ENCODE results near the gene FTH1.

DNA sequence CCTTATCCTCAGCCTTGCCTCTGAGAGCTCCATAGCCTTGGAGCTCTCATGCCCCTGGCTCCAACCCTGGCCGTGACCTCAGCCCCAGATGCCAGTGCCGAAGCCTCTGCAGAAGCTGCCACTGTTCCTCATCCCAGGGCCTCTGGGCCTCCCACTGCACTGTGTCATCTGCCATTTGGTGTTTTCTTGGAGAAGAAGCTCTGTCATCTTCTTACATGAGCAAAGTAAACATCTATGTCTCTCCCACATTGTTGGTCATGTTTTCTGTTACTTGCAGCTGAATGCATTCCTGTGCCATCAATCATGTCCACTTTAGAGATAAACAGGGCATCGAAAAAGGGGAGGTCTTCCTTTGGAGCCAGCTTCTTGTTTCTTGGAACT lies 45.0 kb upstream of the FTH1 start:
- no peak for TF ChIP-seq POLR2A (IDR thresholded peaks at IDR 0.05; ENCODE audit: control extremely low read depth in 1 of 2, low read depth in 2 of 2, low read length in 2 of 2)
- TF ChIP-seq, protein P1, sequence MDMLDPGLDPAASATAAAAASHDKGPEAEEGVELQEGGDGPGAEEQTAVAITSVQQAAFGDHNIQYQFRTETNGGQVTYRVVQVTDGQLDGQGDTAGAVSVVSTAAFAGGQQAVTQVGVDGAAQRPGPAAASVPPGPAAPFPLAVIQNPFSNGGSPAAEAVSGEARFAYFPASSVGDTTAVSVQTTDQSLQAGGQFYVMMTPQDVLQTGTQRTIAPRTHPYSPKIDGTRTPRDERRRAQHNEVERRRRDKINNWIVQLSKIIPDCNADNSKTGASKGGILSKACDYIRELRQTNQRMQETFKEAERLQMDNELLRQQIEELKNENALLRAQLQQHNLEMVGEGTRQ (IDR thresholded peaks at IDR 0.05; ENCODE audit: low read length): no peak
- TF ChIP-seq RAD21 (IDR thresholded peaks at IDR 0.05 in 1 of 2, conservative IDR thresholded peaks at IDR 0.05 in 1 of 2; ENCODE audit: low read depth in 2 of 2, low read length in 2 of 2): no peak
- no peak for TF ChIP-seq BRCA1 (IDR thresholded peaks at IDR 0.05; ENCODE audit: low read depth, low read length)
- TF ChIP-seq, protein P2, sequence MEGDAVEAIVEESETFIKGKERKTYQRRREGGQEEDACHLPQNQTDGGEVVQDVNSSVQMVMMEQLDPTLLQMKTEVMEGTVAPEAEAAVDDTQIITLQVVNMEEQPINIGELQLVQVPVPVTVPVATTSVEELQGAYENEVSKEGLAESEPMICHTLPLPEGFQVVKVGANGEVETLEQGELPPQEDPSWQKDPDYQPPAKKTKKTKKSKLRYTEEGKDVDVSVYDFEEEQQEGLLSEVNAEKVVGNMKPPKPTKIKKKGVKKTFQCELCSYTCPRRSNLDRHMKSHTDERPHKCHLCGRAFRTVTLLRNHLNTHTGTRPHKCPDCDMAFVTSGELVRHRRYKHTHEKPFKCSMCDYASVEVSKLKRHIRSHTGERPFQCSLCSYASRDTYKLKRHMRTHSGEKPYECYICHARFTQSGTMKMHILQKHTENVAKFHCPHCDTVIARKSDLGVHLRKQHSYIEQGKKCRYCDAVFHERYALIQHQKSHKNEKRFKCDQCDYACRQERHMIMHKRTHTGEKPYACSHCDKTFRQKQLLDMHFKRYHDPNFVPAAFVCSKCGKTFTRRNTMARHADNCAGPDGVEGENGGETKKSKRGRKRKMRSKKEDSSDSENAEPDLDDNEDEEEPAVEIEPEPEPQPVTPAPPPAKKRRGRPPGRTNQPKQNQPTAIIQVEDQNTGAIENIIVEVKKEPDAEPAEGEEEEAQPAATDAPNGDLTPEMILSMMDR (IDR thresholded peaks at IDR 0.05; ENCODE audit: control extremely low read depth in 1 of 3, insufficient read depth in 1 of 3, low read depth in 1 of 3, low read length in 3 of 3): no peak
- no peak for TF ChIP-seq JUND (IDR thresholded peaks at IDR 0.05; ENCODE audit: low read length)
- no peak for TF ChIP-seq BCL11A (IDR thresholded peaks at IDR 0.05; ENCODE audit: low read depth in 2 of 2, low read length in 2 of 2)
- TF ChIP-seq, protein P3, sequence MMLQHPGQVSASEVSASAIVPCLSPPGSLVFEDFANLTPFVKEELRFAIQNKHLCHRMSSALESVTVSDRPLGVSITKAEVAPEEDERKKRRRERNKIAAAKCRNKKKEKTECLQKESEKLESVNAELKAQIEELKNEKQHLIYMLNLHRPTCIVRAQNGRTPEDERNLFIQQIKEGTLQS (IDR thresholded peaks at IDR 0.05; ENCODE audit: insufficient read depth, low read depth, low read length): no peak
- no peak for TF ChIP-seq ZNF274 (IDR thresholded peaks at IDR 0.05; ENCODE audit: borderline replicate concordance, extremely low read depth, low read length)
- TF ChIP-seq ASH2L (IDR thresholded peaks at IDR 0.05; ENCODE audit: low read length): no peak
- no peak for TF ChIP-seq TAF1 (IDR thresholded peaks at IDR 0.05; ENCODE audit: low read depth, low read length)
- TF ChIP-seq, protein P4, sequence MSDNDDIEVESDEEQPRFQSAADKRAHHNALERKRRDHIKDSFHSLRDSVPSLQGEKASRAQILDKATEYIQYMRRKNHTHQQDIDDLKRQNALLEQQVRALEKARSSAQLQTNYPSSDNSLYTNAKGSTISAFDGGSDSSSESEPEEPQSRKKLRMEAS (IDR thresholded peaks at IDR 0.05): no peak
- TF ChIP-seq CREB1 (IDR thresholded peaks at IDR 0.05): no peak
- no peak for TF ChIP-seq PHF8 (conservative IDR thresholded peaks at IDR 0.05; ENCODE audit: low read depth, low read length)

All from H1 (cell line).